Measurements from ENCODE around the gene CCDC71L. TPM values are rescaled to one million over a fixed set of nuclear protein-coding genes. Genes with fewer than 3 reads are reported as not detected.

The CCDC71L gene
- total RNA-seq, 1 donor, result 40.6 TPM

GRCh38 chr7:106623315-106623660 lies 37.7 kb downstream of the CCDC71L start:
- no peak overlapping the region for H3K4me3 ChIP-seq (ENCODE audit: low read depth, low read length)
- no peak for DNase-seq (ENCODE audit: low read depth)
- no peak for TF ChIP-seq CTCF (IDR thresholded peaks at IDR 0.05; ENCODE audit: insufficient read depth, low read length)

GRCh38 chr7:106622654-106623314 lies 38.2 kb downstream of the CCDC71L start:
- DNase-seq (ENCODE audit: low read depth), result no peak
- H3K4me3 ChIP-seq (ENCODE audit: low read depth, low read length), result no peak overlapping the region
- TF ChIP-seq CTCF (IDR thresholded peaks at IDR 0.05; ENCODE audit: insufficient read depth, low read length), result no peak

GRCh38 chr7:106621393-106622132 lies 39.4 kb downstream of the CCDC71L start:
- DNase-seq (ENCODE audit: low read depth), result no peak
- no peak for TF ChIP-seq CTCF (IDR thresholded peaks at IDR 0.05; ENCODE audit: insufficient read depth, low read length)
- no peak overlapping the region for H3K4me3 ChIP-seq (ENCODE audit: low read depth, low read length)

GRCh38 chr7:106620676-106621075 lies 40.3 kb downstream of the CCDC71L start:
- no peak overlapping the region for H3K4me3 ChIP-seq (ENCODE audit: low read depth, low read length)
- TF ChIP-seq CTCF (IDR thresholded peaks at IDR 0.05; ENCODE audit: insufficient read depth, low read length), result no peak
- peak; percentile 46 for DNase-seq (ENCODE audit: low read depth)

- no peak overlapping the region for H3K4me3 ChIP-seq (ENCODE audit: low read depth, low read length)
- TF ChIP-seq CTCF (IDR thresholded peaks at IDR 0.05; ENCODE audit: insufficient read depth, low read length), result no peak
- DNase-seq (ENCODE audit: low read depth), result no peak
Observed at GRCh38 chr7:106620034-106620433, 40.9 kb downstream of the CCDC71L start.

- no peak for DNase-seq (ENCODE audit: low read depth)
- TF ChIP-seq CTCF (IDR thresholded peaks at IDR 0.05; ENCODE audit: insufficient read depth, low read length), result no peak
- no peak overlapping the region for H3K4me3 ChIP-seq (ENCODE audit: low read depth, low read length)
Observed at GRCh38 chr7:106619213-106619612, 41.7 kb downstream of the CCDC71L start.
